IPS DF 4.7 (cell line): Measurements from ENCODE around the gene EAF2.
"Not testable (repeated sequence)": the region's sequence is repeated elsewhere in the genome, so short reads cannot be mapped to it uniquely, and the experiment has no call there.

ENCODE experiments used
- DNase-seq: peaks from one replicate; pipeline ENCODE4 v3.0.0-alpha.2; 2013; ENCODE audit warnings: low spot score; ENCODE audit errors: extremely low read depth

Gene EAF2

DNA sequence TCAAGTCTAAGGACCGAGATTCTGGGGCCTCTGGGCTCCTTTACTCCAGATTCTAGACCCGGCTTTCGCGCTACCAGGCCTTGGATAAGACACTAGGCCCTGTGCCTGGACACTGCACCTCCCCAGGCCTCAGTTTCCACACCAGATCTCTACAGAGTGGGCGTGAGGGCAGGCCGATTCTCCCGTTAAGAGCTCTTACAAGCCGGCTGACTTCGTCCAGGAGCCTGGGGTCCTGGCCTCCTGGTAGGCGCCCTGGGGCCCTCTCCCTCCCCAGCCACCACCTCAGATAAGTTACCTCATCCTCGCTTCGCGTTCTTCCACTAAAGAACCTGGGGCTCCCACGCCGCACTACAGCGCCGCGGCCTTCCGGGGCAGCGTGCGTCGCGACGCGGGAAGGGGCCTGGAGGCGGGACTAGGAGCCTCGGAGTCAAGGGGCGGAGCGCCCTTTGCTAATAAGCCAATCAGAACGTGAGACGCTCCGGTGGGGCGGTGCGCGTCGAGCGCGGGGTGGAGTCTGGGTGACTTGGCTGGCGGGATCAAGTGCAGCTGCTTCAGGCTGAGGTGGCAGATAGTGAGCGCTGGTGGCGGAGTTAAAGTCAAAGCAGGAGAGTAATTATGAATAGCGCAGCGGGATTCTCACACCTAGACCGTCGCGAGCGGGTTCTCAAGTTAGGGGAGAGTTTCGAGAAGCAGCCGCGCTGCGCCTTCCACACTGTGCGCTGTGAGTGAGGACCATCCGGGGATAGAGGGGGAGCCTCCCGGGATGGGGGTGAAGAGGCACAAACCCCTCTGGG is at the start of gene EAF2, which contains the start of gene IQCB1:
EAF2 (plus strand) TSS at position 539 of the 794 bp plus-strand sequence; CDS start at position 616, 77 bp downstream.
IQCB1 (minus strand) TSS at position 390 of the 794 bp plus-strand sequence. CDS start 6,100 bp downstream, outside the sequence.
- DNase-seq = peak; percentile 69

DNA sequence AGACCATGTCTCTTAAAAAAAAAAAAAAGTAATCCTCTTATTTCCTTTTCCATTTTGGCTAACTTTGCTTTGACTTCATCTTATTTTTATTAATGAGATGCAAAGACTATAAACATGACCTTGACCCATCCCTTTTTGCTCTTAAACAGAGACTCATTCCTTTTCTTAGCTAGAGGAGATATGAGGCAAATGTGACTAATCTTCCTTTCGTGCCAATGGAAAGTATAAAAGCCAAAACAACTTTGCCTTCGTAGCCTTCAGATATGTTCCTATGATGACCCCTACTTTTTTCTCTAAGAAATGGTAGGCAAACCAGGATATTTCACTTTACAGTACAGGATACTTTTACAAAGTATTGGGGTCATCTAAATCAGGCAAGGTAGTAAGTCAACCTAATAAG is 48.5 kb upstream of the EAF2 start:
- no peak for DNase-seq

DNA sequence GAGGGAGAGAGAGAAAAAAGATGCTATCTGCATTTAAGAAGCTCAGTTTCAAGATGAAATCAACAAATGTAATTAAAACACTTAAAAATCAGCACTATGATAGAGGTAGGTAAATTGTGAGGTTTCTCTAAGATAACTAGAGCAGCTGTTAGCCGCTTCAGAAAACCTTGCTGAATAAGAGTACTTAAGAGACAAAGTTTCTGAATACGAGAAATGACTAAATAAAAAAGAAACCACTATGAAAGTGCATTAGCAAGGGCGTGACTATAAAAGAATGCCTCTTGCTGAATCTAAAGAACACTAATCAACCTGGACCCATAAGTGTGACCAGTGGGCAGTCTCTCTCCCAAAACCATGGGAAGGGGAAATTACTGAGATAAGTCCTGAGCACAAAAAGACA is 41.9 kb upstream of the EAF2 start:
- no peak for DNase-seq

DNA sequence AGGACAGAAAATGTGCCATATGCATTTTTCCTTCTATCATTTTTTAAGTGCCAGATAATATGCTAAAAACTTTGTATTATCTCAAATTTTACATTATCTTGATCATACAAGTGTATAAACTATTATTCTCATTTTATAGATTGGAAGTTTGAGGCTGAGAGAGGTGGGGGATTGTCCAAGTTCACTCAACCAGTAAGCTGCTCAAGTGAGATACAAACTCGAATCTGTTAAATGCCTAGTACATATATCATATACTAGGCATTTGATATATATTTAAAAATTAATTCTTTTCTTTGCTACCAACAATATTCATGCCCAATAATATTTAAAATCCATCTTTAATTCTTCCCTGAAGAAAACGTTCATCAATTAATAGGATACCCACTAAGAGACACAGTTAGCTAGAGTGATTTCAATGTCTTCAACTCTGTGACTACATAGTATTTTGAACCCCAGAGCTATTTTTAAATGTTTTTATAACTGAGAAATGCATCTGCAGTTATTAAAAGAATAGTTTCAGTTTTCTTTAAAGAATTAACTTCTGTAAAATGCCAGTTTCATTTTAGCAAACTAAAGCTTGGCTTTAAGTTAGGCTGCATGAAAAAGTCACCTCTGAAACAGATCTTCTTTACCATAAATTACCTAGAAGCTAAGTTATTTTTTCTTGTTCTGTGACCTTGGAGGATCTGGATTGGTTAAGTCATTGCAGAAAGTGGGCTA is 40.6 kb upstream of the EAF2 start:
- no peak for DNase-seq

DNA sequence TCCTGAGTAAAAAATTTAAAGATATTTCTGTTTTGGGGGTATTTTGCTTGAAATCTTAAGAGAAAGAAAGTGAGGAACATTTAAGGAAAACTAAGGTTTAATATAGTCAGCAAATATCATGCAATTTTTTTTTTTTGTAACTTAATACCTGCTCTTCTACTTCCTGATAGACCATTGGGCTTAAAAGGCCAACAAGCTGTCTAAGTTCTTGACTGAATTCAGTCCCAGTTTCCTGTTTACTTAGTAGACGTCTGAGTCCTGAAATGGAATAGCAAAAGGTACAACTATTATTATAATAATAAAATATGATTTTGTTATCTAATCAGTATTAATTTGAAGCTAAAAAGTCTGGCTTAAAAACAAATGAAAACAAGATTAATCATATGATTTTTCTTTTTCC is 38.0 kb upstream of the EAF2 start:
- no peak for DNase-seq

DNA sequence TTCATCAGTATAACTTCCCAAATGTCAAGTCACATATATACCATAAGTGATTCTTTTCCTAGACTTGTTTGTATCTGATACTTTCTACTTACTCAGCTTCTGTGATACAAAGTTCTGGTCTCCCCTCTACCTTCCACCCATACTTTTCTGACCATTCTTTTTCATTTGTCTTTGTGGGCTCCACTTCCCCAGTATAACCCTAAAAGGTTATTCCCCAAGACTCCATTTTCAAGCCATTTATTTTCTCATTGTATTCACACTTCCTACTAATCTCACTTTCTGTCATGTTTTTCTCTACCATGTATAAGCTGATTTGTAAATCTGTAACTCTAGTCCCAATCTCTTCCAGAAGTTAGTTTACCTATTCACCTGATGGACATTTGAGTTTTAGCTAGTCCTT is 34.1 kb upstream of the EAF2 start:
- DNase-seq = no peak

DNA sequence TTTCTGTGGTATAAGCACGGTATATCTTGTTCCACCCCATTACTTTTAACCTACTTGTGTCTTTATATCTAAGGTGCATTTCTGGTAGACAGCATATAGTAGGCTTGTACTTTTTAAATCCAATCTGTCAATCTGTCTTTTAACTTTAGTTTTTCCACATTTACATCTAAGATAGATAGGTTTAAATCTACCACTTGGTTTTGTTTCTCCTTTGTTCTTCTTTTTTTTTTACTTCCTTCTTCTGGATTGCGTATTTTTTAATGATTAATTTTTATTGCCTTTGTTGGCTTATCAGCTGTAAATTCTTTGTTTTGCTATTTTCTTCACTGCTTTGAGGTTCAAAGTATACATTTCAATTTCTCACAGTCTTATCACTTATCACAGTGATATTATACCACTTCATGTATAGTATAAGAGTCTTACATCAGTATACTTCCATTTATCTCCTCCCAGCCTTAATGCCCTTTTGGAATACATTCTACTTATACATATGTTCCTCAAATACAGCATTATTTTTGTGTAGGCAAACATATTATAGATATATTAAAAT is 31.2 kb upstream of the EAF2 start:
- no peak for DNase-seq

DNA sequence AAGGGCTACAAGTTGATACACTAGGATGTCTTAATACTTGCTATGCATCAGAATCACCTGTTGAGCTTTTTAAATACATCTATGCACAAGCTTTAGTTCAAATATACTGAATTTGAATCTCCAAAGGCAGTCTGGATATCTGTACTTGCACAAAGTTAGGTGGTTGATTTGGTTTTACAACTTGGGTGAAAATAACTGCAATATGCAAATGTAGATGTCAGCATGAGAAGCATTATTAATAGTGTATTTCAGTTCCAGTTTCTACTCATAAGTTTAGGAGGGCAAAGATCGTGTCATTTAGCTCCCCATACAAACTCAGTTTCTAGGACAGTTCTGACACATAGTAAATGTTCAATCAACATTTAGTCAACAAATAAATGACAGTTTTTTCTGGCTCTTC is 25.8 kb upstream of the EAF2 start:
- no peak for DNase-seq

DNA sequence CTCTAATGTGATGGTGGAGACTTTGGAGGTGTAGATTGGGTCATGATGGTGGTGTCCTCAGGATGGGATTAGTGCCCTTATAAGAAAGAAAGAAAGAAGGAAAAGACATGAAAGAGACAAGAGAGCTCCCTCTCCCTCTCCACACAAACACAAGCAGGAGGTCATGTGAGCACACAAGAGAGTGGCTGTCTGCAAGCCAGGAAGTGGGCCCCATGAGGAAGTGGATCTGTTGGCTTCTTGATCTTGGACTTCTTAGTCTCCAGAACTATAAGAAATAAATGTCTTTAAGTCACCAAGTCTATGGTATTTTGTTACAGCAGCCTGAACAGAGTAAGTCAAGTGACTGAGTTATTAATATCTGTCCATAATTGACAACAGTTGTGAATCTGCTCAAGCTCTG is 17.3 kb upstream of the EAF2 start:
- DNase-seq = no peak

DNA sequence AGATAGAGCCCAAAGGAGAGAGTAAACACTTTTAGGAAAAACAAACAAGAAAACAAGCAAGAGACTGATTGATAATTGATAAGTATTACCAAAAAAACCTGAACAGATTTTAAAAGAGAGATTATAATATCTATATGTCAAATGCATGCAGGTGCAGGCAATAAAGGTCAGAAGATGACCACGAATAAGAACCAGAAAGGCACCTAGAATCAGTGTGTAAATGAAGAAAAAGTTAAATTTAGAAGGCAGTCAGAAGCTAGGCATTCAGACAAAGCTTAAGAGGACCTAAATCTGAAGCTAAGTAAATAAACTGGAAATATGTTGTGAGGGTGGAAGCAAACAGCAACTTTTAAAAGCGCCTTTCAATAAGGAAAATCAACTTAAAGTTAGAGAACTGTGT is 16.4 kb upstream of the EAF2 start:
- DNase-seq = no peak

DNA sequence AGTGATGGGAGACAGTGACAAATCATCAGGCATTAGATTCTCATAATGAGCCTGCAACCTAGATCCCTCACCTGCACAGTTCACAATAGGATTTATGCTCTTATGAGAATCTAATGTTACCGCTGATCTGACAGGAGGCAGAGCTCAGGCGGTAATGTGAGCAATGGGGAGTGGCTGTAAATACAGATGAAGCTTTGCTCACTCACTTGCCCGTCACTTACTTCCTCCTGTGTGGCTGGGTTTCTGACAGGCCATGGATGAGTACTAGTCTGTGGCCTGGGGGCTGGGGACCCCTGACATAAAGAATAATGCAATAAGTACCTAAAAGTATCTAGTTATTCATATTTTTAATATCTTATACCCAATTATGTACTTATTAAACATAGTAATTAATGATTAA is 15.8 kb upstream of the EAF2 start:
- DNase-seq = no peak

DNA sequence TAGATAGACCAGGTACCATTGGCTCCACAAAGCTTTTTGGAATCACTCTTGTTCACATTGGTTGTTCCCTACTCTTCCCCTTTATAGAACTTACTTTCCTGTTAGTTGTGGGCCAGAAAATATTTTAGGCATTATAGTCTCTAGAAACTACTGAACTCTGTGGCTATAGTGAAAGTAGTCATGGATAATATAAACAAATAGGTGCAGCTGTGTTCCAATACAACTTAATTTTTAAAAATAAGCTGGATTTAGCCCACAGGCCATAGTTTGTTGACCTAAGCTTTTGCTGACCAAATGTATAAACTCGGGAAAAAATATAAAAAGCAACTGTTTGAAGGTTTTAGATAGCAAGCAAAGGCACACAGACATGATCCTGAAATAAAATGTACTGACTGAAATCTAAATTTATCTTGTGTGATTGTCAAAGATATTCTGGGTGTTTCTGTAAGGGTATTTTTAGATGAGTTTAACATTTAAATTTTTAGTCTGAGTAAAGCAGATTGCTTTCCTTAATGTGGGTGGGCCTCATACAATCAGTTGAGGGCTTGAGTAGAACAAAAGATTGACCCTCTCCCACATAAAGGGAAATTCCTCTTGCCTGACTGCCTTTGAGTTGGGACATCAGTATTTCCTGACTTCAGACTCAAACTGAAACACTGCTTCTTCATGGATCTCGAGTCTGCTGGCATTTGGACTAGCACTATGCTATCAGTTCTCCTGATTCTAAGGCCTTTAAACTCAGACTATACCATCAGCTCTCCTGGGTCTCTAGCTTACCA is 13.4 kb upstream of the EAF2 start:
- no peak for DNase-seq

DNA sequence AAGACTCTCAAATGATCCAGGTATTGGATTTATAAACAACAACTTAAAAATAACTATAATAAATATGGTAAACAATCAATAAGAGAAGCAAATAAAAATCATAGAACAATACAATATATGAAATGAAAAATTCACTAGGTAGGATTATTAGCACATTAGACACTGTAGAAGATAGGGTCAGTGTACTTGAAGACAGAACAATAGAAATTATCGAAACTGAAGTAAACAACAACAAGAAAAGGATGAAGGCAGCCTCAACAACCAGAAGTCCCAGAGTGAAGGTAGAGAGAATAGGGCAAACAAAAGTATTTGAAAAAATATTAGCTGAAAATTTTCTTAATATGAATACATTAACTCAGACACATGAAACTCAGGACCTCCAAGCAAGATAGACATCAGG is 12.0 kb upstream of the EAF2 start:
- no peak for DNase-seq

DNA sequence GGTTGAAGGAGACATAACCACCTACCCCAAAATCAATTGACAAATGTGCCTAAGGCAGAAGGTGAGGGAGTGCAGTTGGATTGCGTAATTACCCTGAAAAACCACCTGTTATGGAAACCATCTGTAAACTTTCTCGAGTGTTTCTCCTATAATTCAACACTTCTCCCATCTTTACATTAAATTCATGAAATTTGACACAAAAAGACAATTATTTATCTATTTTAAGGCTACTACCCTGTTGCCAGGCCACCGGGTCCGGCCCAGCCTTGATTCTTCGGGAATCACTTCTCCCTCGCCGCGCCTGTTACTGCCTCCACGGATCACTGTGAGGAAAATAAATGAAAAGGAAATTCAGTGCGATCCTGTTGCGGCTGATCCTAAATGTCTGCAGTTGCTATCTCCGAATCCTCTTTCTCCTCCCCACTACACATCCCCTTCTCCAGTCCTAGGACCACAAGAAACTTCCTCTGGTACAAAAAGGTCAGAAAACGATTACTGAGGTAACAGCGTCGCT is 795 bp upstream of the EAF2 start:
- no peak for DNase-seq

DNA sequence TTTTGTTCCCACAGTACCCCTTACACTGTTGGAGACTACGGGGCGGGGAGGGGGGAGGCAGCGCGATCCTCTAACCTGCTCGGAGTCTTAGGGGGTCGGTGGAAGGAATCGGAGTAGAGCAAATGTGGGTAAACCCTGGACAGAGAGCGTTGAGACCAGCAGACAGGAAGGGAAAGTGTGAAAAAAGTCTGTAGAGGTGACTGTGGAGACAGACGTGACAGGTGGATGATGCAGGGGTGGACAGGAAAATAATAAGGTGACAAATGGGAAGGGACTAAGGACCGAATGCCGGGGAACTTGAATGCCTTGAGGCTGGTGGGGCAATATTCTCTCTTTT is 424 bp downstream of the EAF2 start:
- DNase-seq = no peak

DNA sequence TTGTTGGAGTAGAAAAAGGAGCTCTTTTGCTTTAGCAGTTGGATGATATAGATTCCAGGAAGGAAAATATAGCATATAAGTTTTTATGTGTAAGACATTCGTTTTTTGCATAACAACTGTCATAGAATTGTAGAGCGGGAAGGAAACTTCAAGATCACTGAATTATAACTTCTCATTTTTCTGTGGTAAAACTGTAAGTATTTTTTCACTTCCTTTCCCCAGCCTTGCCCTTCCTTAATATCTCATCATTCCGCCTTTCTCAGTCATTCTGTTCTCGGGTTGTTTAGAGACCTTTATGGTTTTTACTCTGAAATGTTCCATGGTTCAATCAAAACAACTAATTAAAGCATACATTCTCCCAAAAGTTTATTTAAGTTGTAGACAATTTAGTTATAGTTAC is 1.1 kb downstream of the EAF2 start:
- DNase-seq = no peak

DNA sequence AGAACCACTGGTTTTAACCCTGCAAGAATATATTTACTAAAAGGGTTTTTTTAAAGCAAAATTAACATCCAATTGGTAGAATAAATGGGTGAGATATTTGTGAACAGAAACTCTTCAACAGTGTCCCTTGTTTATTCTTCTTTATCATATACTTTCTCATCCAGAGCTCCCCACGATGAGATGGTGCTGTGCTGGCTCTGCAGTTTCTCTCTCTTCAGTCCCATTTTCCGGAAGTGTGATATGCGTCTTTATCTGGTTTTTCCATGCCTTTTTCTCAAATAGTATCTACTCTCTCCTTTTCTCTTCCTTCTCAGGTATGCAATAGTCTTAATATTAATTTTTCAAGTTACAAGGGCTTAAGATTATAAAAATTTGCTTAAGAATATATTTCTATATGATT is 1.5 kb downstream of the EAF2 start:
- DNase-seq = no peak

DNA sequence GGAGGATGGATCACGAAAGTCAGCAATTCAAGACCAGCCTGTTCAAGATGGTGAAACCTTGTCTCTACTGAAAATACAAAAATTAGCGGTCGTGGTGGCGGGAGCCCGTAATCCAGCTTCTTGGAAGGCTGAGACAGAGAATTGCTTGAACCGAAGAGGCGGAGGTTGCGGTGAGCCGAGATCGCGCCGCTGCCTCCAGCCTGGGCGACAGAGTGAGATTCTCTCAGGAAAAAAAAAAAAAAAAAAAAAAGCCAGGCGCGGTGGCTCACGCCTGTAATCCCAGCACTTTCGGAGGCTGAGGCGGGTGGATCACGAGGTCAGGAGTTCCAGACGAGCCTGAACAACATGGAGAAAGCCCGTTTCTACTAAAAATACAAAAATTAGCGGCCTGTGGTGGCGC is 5.0 kb downstream of the EAF2 start:
- no peak for DNase-seq

DNA sequence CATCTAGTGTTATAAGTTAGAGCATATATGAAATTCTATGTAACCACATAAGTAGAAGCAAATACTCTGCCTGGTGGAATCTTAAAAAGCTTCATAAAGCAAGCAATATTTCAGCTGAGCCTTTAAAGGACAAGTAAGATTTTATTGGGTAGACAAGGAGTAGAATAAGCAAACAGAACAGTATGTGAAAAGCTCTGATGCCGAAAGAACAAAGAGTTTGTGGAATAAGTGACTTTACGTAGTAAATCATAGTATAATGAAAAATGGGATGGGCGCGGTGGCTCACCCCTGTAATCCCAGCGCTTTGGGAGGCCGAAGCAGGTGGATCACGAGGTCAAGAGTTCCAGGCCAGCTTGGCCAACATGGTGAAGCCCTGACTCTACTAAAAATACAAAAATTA is 9.9 kb downstream of the EAF2 start:
- DNase-seq = no peak

DNA sequence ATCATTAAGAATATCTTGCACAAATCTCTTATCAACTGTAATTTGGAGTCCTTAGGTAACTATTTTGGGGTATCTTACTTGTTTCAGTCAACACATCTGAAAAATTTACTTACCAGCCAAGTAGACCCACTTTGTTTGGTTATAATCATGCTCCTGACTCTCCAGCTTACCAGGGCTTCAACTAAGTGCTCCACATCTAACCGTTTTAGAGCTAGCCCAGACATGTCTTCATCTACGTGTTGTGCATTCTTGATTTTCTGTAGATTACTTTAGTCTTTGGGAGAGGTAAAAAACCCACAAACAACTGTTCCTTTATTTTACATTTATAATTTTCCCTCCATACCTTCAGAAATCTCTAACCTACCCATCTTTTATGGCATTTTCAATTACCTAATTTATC is 17.2 kb downstream of the EAF2 start:
- no peak for DNase-seq

DNA sequence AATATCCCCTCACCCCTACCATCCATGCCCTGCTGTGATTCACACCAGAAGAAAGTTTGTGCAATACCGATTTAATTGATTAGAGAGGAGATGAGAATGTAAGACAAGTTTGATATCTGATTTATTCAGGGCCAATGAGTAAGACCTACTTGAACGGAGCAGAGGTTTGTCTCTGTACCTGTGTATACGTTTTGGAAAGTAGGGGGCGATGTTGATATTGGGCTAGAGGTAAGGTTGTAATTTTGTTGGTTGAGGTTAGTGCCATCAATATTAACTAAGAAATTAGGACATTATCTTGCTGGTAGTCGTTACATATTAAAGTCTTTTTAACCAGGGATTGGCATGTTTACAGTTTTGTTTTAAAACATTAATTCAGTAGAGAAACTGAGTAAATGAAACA is 20.5 kb downstream of the EAF2 start:
- no peak for DNase-seq

DNA sequence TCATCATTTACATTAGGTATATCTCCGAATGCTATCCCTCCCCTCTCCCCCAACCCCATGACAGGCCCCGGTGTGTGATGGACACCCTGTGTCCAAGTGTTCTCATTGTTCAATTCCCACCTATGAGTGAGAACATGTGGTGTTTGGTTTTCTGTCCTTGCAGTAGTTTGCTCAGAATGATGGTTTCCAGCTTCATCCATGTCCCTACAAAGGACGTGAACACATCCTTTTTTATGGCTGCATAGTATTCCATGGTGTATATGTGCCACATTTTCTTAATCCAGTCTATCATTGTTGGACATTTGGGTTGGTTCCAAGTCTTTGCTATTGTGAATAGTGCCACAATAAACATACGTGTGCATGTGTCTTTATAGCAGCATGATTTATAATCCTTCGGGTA is 22.8 kb downstream of the EAF2 start:
- not testable (repeated sequence) for DNase-seq
